ENCODE measurements around the gene GOLGA8K. TPM values are rescaled to one million over a fixed set of nuclear protein-coding genes. Genes with fewer than 3 reads are reported as not detected.
"Not testable (repeated sequence)": the region's sequence is repeated elsewhere in the genome, so short reads cannot be mapped to it uniquely, and the experiment has no call there.

GOLGA8K gene
- total RNA-seq, 1 experiment from 2014 or later, result 0.85 TPM

GRCh38 chr15:32366492-32366891 is 36.6 kb downstream of the GOLGA8K start:
- not testable (repeated sequence) for H2BK12ac ChIP-seq (ENCODE audit: insufficient read length, low read depth, low read length); H3K18ac ChIP-seq (ENCODE audit: insufficient read length, low read depth, low read length); H2AFZ ChIP-seq (ENCODE audit: low read length); H3K79me1 ChIP-seq (ENCODE audit: insufficient read depth, low read depth, low read length, poor library complexity, severe bottlenecking); DNase-seq; H3K27ac ChIP-seq (ENCODE audit: insufficient read length, low read depth, low read length); H3K23ac ChIP-seq (ENCODE audit: insufficient read length, low read depth, low read length); H3K9ac ChIP-seq (ENCODE audit: extremely low read depth, insufficient read length, low read length); H3K23me2 ChIP-seq (ENCODE audit: insufficient read length, low read depth, low read length, poor library complexity, severe bottlenecking); H2BK20ac ChIP-seq (ENCODE audit: low read depth, low read length, poor library complexity, severe bottlenecking); H3K27me3 ChIP-seq (ENCODE audit: insufficient read depth, low read length); H3K27ac Mint-ChIP-seq; H2BK15ac ChIP-seq (ENCODE audit: low read depth, low read length); H3K79me2 ChIP-seq (ENCODE audit: insufficient read depth, low read length); H3K9me3 ChIP-seq (ENCODE audit: control insufficient read depth, low read depth, low read length); H3K14ac ChIP-seq (ENCODE audit: insufficient read depth, low read length); H3K4ac ChIP-seq (ENCODE audit: low read depth, low read length); H3K4me1 ChIP-seq (ENCODE audit: insufficient read depth, low read length); H3K36me3 Mint-ChIP-seq (ENCODE audit: insufficient read depth in 1 of 3, low read depth in 3 of 3); H3K4me3 Mint-ChIP-seq; H4K91ac ChIP-seq (ENCODE audit: insufficient read length, low read depth, low read length); H4K5ac ChIP-seq (ENCODE audit: insufficient read length, low read depth, low read length); H3K4me1 Mint-ChIP-seq; H3K9me3 Mint-ChIP-seq; H3K27me3 Mint-ChIP-seq (ENCODE audit: low read depth); H4K8ac ChIP-seq (replicated peaks; ENCODE audit: insufficient read length, low read depth, low read length); H4K20me1 ChIP-seq (ENCODE audit: control insufficient read depth, insufficient read depth, insufficient read length); H2BK120ac ChIP-seq (ENCODE audit: low read depth, low read length, poor library complexity, severe bottlenecking); H3T11ph ChIP-seq (ENCODE audit: low read length); H2BK5ac ChIP-seq (ENCODE audit: insufficient read length, low read length); H3K56ac ChIP-seq (ENCODE audit: insufficient read length, low read depth, low read length); H3K4me2 ChIP-seq (ENCODE audit: insufficient read depth, insufficient read length, low read length); H2AK5ac ChIP-seq (ENCODE audit: insufficient read length, low read length)
- WGBS (ENCODE audit: extremely low coverage, insufficient read length, low lambda C conversion rate), result no CpG with 5 or more reads among the region's 7 CpGs

DNA sequence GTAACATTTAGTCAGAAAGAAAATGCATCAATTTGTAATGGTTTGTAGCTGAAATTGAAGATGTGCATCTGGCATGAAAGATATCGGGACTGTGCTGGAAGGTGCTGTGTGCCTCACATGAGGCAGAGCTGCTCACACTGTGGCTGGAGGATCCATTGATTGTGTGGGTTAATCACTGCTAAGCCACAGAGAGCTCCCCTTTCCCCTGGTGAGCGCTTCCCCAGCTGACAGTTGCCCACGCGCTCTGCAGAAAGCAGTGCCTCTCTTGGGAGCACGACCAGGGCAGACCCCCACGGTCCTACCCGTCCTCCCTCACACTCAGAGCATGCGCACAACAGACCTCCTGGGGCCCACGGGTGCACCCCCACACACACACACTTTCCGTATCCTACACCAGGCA is 37.1 kb downstream of the GOLGA8K start:
- H3K27me3 ChIP-seq (ENCODE audit: insufficient read depth, low read length); H3K4me2 ChIP-seq (ENCODE audit: insufficient read depth, insufficient read length, low read length); H3K14ac ChIP-seq (ENCODE audit: insufficient read depth, low read length); H2BK5ac ChIP-seq (ENCODE audit: insufficient read length, low read length); H4K5ac ChIP-seq (ENCODE audit: insufficient read length, low read depth, low read length); H4K20me1 ChIP-seq (ENCODE audit: control insufficient read depth, insufficient read depth, insufficient read length); H3K36me3 Mint-ChIP-seq (ENCODE audit: insufficient read depth in 1 of 3, low read depth in 3 of 3); H3K4me3 Mint-ChIP-seq; H2BK20ac ChIP-seq (ENCODE audit: low read depth, low read length, poor library complexity, severe bottlenecking); H3K27ac Mint-ChIP-seq; H3T11ph ChIP-seq (ENCODE audit: low read length); H3K4me1 ChIP-seq (ENCODE audit: insufficient read depth, low read length); H2AFZ ChIP-seq (ENCODE audit: low read length); H3K56ac ChIP-seq (ENCODE audit: insufficient read length, low read depth, low read length); H3K79me2 ChIP-seq (ENCODE audit: insufficient read depth, low read length); H2BK120ac ChIP-seq (ENCODE audit: low read depth, low read length, poor library complexity, severe bottlenecking); H2AK5ac ChIP-seq (ENCODE audit: insufficient read length, low read length); H2BK15ac ChIP-seq (ENCODE audit: low read depth, low read length); H3K9me3 Mint-ChIP-seq; H3K4me1 Mint-ChIP-seq; H3K9ac ChIP-seq (ENCODE audit: extremely low read depth, insufficient read length, low read length); H3K9me3 ChIP-seq (ENCODE audit: control insufficient read depth, low read depth, low read length); H2BK12ac ChIP-seq (ENCODE audit: insufficient read length, low read depth, low read length); H3K79me1 ChIP-seq (ENCODE audit: insufficient read depth, low read depth, low read length, poor library complexity, severe bottlenecking); H3K27ac ChIP-seq (ENCODE audit: insufficient read length, low read depth, low read length); H3K18ac ChIP-seq (ENCODE audit: insufficient read length, low read depth, low read length); H3K27me3 Mint-ChIP-seq (ENCODE audit: low read depth); H4K91ac ChIP-seq (ENCODE audit: insufficient read length, low read depth, low read length); H4K8ac ChIP-seq (replicated peaks; ENCODE audit: insufficient read length, low read depth, low read length); H3K4ac ChIP-seq (ENCODE audit: low read depth, low read length); H3K23ac ChIP-seq (ENCODE audit: insufficient read length, low read depth, low read length); DNase-seq; H3K23me2 ChIP-seq (ENCODE audit: insufficient read length, low read depth, low read length, poor library complexity, severe bottlenecking): not testable (repeated sequence)
- no CpG with 5 or more reads among the region's 10 CpGs for WGBS (ENCODE audit: extremely low coverage, insufficient read length, low lambda C conversion rate)
